ENCODE results near the gene THRAP3.

The THRAP3 gene

DNA sequence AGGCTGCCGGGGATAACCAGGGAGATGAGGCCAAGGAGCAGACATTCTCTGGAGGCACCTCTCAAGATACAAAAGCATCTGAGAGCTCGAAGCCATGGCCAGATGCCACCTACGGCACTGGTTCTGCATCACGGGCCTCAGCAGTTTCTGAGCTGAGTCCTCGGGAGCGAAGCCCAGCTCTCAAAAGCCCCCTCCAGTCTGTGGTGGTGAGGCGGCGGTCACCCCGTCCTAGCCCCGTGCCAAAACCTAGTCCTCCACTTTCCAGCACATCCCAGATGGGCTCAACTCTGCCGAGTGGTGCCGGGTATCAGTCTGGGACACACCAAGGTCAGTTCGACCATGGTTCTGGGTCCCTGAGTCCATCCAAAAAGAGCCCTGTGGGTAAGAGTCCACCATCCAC, 62.6 kb downstream of the THRAP3 start:
- no peak overlapping the region for H3K27ac ChIP-seq (ENCODE audit: low read depth, low read length)
- peaks cover 71% of the 10 kb centered on the region for H3K36me3 ChIP-seq (ENCODE audit: insufficient read depth, low read length)
- H3K9ac ChIP-seq (ENCODE audit: low read length) = no peak overlapping the region
- H3K27me3 ChIP-seq (ENCODE audit: control insufficient read depth in 1 of 2, insufficient read depth in 2 of 2, low read length in 2 of 2) = no peaks in the 10 kb centered on the region
- H3K4me1 ChIP-seq (ENCODE audit: insufficient read depth, low read length) = peaks cover 27% of the 10 kb centered on the region
- no peaks in the 10 kb centered on the region for H3K9me3 ChIP-seq (ENCODE audit: low read length)
- no peak overlapping the region for H3K4me3 ChIP-seq (ENCODE audit: low read depth in 1 of 2, low read length in 2 of 2)

DNA sequence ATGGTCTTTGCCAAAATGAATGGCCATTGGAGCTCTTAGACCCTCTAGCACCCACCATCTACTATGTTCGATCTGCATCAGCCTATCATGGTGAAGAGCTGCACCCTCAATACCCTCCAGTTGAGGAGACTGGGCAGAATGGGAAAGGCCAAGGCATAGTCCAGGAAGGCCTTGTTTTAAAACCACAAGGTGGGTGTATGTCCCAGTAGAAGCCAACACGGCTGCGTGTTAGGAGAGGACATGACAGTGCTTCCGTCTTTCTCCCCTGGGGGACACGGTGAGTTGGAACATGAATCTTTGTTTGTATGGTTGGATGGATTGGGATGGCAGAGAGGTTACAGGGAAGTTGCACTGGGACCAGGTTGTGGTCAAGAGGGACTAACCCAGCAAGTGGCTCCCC, 63.4 kb downstream of the THRAP3 start:
- Histone ChIP-seq H3K27me3 (ENCODE audit: control insufficient read depth in 1 of 2, insufficient read depth in 2 of 2, low read length in 2 of 2) (no peaks in the 10 kb centered on the region), H3K27ac (ENCODE audit: low read depth, low read length) (no peak overlapping the region), H3K9ac (ENCODE audit: low read length) (no peak overlapping the region), H3K36me3 (ENCODE audit: insufficient read depth, low read length) (peaks cover 76% of the 10 kb centered on the region), H3K9me3 (ENCODE audit: low read length) (no peaks in the 10 kb centered on the region), H3K4me1 (ENCODE audit: insufficient read depth, low read length) (peaks cover 27% of the 10 kb centered on the region), H3K4me3 (ENCODE audit: low read depth in 1 of 2, low read length in 2 of 2) (no peak overlapping the region)

DNA sequence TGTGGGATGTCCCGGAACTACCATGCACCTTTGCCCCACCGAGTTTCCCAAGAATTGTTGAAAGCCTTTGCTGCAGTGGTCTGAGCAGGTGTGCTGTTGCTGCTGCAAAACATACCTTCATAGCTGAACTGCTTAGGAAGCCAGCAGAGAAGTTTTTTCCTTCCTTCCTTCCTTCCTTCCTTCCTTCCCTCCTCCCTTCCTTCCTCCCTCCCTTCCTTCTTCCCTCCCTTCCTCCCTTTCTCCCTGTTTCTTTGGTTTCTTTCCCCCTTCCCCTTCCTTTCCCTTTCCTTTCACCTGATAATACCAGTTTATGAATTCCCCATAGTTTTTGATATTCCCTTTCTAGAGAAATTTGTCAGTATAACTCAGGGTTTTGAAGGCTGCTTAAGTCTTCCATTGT, 71.1 kb downstream of the THRAP3 start:
- Histone ChIP-seq H3K27me3 (ENCODE audit: control insufficient read depth in 1 of 2, insufficient read depth in 2 of 2, low read length in 2 of 2) (no peaks in the 10 kb centered on the region), H3K9ac (ENCODE audit: low read length) (no peak overlapping the region), H3K27ac (ENCODE audit: low read depth, low read length) (no peak overlapping the region), H3K9me3 (ENCODE audit: low read length) (no peaks in the 10 kb centered on the region), H3K4me3 (ENCODE audit: low read depth in 1 of 2, low read length in 2 of 2) (no peak overlapping the region), H3K4me1 (ENCODE audit: insufficient read depth, low read length) (no peaks in the 10 kb centered on the region), H3K36me3 (ENCODE audit: insufficient read depth, low read length) (peaks cover 92% of the 10 kb centered on the region)

DNA sequence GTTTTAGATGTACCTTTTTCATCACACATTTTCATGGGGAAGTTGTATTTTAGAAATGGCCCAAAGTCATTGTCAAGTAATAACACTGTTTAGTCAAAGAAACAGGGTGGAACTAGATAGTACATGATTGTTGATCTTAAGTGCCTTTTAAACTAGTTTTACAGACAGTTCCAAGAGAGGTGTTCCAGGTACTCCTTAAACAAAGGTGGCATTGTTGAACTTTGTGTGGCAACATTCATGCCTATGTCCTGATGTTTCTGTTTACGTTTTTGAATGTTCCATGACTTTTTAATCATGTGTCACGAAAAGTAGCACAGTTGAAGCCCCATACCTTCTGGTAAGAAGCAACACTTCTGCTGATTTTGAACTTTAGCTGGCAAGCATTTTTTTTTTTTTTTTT, 72.8 kb downstream of the THRAP3 start:
- H3K4me3 ChIP-seq (ENCODE audit: low read depth in 1 of 2, low read length in 2 of 2) = no peak overlapping the region

DNA sequence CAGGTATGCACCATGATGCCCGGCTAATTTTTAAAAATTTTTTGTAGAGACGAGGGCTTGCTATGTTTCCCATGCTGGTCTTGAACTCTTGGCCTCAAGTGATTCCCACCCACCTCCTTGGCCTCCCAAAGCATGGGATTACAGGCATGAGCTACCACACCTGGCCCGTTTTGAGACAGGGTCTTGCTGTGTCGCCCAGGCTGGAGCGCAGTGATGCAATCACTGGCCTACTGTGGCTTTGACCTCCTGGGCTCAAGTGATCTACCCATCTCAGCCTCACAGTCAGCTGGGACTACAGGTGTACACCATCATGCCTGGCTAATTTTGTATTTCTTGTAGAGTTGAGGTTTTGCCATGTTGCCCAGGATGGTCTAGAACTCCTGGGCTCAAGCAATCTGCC, 74.4 kb downstream of the THRAP3 start:
- H3K9me3 ChIP-seq (ENCODE audit: low read length) = no peaks in the 10 kb centered on the region
- H3K27ac ChIP-seq (ENCODE audit: low read depth, low read length) = no peak overlapping the region
- no peaks in the 10 kb centered on the region for H3K4me1 ChIP-seq (ENCODE audit: insufficient read depth, low read length)

More for the DNA sequence above, 72.8 kb downstream of the THRAP3 start:
- Histone ChIP-seq H3K27me3 (ENCODE audit: control insufficient read depth in 1 of 2, insufficient read depth in 2 of 2, low read length in 2 of 2) (no peaks in the 10 kb centered on the region), H3K4me1 (ENCODE audit: insufficient read depth, low read length) (no peaks in the 10 kb centered on the region), H3K27ac (ENCODE audit: low read depth, low read length) (no peak overlapping the region), H3K9me3 (ENCODE audit: low read length) (no peaks in the 10 kb centered on the region), H3K9ac (ENCODE audit: low read length) (no peak overlapping the region), H3K36me3 (ENCODE audit: insufficient read depth, low read length) (peaks cover 92% of the 10 kb centered on the region)

DNA sequence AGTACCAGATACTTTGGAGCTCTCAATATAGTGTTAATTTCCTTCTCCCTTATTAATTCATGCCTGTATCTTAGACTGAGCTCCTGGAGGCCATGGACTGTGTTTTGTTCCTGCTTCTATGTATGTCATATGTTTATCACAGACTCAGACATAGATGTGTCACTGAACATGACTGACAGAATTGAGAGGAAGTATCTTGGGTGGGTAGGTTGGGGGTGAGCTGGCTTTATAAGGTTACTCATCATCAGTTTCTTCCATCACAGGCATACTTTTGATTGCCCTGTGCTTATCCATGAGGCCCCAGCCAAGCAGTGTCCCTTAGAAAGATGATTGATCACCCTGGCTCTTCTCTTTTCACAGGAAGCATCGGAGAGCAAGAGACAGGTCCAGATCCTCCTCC, 76.3 kb downstream of the THRAP3 start:
- H3K36me3 ChIP-seq (ENCODE audit: insufficient read depth, low read length) = peaks cover 77% of the 10 kb centered on the region
- no peak overlapping the region for H3K9ac ChIP-seq (ENCODE audit: low read length)
- no peaks in the 10 kb centered on the region for H3K9me3 ChIP-seq (ENCODE audit: low read length)
- no peaks in the 10 kb centered on the region for H3K4me1 ChIP-seq (ENCODE audit: insufficient read depth, low read length)
- no peak overlapping the region for H3K4me3 ChIP-seq (ENCODE audit: low read depth in 1 of 2, low read length in 2 of 2)
- no peaks in the 10 kb centered on the region for H3K27me3 ChIP-seq (ENCODE audit: control insufficient read depth in 1 of 2, insufficient read depth in 2 of 2, low read length in 2 of 2)
- no peak overlapping the region for H3K27ac ChIP-seq (ENCODE audit: low read depth, low read length)

More for the DNA sequence above, 74.4 kb downstream of the THRAP3 start:
- Histone ChIP-seq H3K36me3 (ENCODE audit: insufficient read depth, low read length) (peaks cover 90% of the 10 kb centered on the region), H3K27me3 (ENCODE audit: control insufficient read depth in 1 of 2, insufficient read depth in 2 of 2, low read length in 2 of 2) (no peaks in the 10 kb centered on the region), H3K4me3 (ENCODE audit: low read depth in 1 of 2, low read length in 2 of 2) (no peak overlapping the region), H3K9ac (ENCODE audit: low read length) (no peak overlapping the region)

DNA sequence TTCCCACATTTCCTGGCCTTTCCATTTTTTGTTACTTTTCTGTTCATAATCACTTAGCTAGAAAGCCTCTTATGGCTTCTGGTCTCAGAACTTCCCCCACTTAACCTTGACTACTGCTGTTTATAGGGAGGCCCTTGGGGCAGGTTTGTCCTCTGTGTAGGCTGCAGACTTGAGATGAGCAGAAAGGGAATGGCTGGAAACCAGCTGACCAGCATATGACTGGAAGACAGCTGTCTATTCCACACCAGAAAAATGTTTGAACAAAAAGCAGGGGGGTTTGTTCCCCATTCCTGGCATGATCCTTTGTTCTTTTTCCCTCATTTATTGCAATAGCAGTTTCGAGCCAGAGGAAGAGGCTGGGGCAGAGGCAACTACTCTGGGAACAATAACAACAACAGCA, 77.0 kb downstream of the THRAP3 start:
- H3K9ac ChIP-seq (ENCODE audit: low read length) = no peak overlapping the region
- H3K4me1 ChIP-seq (ENCODE audit: insufficient read depth, low read length) = no peaks in the 10 kb centered on the region
- peaks cover 74% of the 10 kb centered on the region for H3K36me3 ChIP-seq (ENCODE audit: insufficient read depth, low read length)
- no peak overlapping the region for H3K4me3 ChIP-seq (ENCODE audit: low read depth in 1 of 2, low read length in 2 of 2)
- no peaks in the 10 kb centered on the region for H3K9me3 ChIP-seq (ENCODE audit: low read length)
- no peaks in the 10 kb centered on the region for H3K27me3 ChIP-seq (ENCODE audit: control insufficient read depth in 1 of 2, insufficient read depth in 2 of 2, low read length in 2 of 2)
- H3K27ac ChIP-seq (ENCODE audit: low read depth, low read length) = no peak overlapping the region

DNA sequence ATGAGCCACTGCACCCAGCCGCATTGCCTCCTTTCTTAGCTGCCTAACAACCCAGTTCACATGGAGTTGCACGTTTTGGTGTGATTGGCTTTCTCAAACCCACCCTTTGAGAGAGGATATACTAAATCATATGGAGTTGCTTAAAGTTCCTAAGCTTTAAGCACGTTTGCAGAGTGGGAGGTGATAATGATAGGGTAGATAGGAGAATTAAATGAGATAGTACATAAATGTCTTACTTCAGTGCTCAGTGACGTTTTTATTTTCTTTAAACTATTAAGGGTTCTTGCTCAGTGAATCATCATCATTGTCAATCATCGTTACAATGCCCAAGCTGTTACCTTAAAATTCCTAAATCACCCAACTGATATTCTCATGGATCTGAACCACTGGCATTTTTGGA, 79.0 kb downstream of the THRAP3 start:
- H3K4me3 ChIP-seq (ENCODE audit: low read depth in 1 of 2, low read length in 2 of 2) = no peak overlapping the region
- H3K27me3 ChIP-seq (ENCODE audit: control insufficient read depth in 1 of 2, insufficient read depth in 2 of 2, low read length in 2 of 2) = no peaks in the 10 kb centered on the region
- no peak overlapping the region for H3K9ac ChIP-seq (ENCODE audit: low read length)
- H3K9me3 ChIP-seq (ENCODE audit: low read length) = no peaks in the 10 kb centered on the region
- peaks cover 7% of the 10 kb centered on the region for H3K4me1 ChIP-seq (ENCODE audit: insufficient read depth, low read length)
- H3K27ac ChIP-seq (ENCODE audit: low read depth, low read length) = no peak overlapping the region
- peaks cover 54% of the 10 kb centered on the region for H3K36me3 ChIP-seq (ENCODE audit: insufficient read depth, low read length)

DNA sequence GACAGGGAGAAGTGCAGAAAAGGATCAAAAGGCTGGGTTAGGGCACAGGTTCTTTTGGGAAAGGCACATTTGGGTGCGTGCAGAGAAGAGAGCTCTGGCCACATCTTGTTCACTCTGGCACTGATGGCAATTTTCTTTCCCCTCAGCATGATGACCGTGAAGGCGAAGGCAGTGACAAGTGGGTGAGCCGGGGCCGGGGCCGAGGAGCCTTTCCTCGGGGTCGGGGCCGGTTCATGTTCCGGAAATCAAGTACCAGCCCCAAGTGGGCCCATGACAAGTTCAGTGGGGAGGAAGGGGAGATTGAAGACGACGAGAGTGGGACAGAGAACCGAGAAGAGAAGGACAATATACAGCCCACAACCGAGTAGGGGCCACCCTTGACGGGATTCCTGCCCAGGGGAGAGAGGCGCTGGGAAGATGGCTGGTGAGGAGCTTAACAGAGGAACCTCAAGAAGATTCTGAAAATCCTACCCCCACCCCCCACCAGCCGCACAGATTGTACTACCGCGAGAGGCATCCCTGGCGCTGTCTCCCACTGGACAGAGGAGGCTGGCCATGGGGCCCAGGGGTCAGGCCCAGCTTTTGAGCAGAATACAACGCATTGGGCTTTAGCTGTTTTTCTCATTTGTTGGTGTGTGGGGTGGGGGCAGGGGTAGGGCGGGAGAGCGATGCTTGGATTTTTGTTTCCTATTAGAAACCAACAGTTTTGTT, 79.6 kb downstream of the THRAP3 start:
- H3K27me3 ChIP-seq (ENCODE audit: control insufficient read depth in 1 of 2, insufficient read depth in 2 of 2, low read length in 2 of 2) = no peaks in the 10 kb centered on the region
- H3K9me3 ChIP-seq (ENCODE audit: low read length) = no peaks in the 10 kb centered on the region
- H3K36me3 ChIP-seq (ENCODE audit: insufficient read depth, low read length) = peaks cover 49% of the 10 kb centered on the region
- no peak overlapping the region for H3K4me3 ChIP-seq (ENCODE audit: low read depth in 1 of 2, low read length in 2 of 2)
- no peak overlapping the region for H3K27ac ChIP-seq (ENCODE audit: low read depth, low read length)
- H3K9ac ChIP-seq (ENCODE audit: low read length) = no peak overlapping the region
- peaks cover 7% of the 10 kb centered on the region for H3K4me1 ChIP-seq (ENCODE audit: insufficient read depth, low read length)

DNA sequence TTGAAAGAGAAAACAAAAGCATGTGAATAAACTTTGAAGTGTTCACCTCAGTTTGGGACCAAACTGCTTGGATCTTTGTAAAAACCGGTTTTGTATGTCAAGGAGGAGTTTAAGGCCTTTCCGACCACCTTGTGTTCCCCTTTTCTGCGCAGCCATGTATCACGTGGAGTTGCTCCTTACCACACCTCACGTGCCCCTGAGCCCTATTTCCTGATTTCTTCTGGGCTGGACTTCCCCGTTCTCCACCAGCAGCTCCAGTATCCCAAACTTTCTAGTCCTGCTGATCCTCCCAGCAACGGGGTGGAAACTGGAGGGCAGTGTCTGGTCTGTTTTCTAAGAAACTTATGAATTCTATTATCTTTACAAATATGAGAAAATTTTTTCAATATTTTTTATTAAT, 80.3 kb downstream of the THRAP3 start:
- Histone ChIP-seq H3K27me3 (ENCODE audit: control insufficient read depth in 1 of 2, insufficient read depth in 2 of 2, low read length in 2 of 2) (no peaks in the 10 kb centered on the region), H3K9me3 (ENCODE audit: low read length) (no peaks in the 10 kb centered on the region), H3K27ac (ENCODE audit: low read depth, low read length) (no peak overlapping the region), H3K4me3 (ENCODE audit: low read depth in 1 of 2, low read length in 2 of 2) (no peak overlapping the region), H3K9ac (ENCODE audit: low read length) (no peak overlapping the region), H3K36me3 (ENCODE audit: insufficient read depth, low read length) (peaks cover 42% of the 10 kb centered on the region), H3K4me1 (ENCODE audit: insufficient read depth, low read length) (peaks cover 7% of the 10 kb centered on the region)

DNA sequence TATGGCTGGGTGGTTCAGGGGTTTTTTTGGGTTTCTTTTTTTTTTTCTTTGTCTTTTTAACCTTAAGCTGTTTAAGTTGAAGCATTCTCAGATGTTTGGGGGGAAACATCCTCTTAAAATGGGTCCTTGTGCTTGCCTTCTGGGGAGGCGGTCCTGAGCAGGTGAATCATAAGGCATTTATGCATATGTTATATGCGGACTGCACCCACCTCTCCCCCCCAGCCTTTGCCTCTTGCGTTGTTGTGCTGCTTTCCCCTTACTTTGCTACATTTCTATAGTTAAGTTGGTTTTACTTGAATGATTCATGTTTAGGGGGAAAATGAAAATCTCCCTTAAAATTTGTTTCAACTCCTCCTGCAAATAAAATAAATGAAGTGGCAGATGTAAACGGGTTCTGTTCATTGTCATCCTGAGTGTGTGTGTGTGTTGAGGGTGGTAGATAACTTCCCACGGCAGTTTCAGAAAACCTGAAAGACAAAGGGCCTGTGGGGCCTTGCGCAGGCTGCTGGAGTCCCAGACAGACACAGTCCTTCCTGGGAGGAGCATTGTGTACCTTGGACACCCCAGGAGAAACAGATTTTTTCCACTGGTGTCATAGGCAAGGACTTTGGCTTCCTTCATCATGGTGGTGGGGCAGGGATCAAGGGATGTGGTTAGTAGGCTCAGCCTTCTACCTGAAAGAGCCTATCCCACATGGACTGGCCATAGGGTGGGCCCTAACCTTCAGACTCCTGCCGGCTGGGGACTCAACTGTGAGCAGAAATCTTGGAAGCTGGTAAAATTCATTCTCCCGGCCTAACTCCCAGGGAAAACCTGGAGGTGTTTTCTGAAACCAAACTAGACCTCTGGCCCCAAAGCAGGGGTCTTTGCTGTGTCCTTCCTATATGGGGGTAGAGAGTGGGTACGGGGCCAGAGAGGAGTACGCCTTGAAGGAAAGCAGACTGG, 81.0 kb downstream of the THRAP3 start:
- no peaks in the 10 kb centered on the region for H3K9me3 ChIP-seq (ENCODE audit: low read length)
- H3K36me3 ChIP-seq (ENCODE audit: insufficient read depth, low read length) = peaks cover 34% of the 10 kb centered on the region
- H3K27me3 ChIP-seq (ENCODE audit: control insufficient read depth in 1 of 2, insufficient read depth in 2 of 2, low read length in 2 of 2) = no peaks in the 10 kb centered on the region
- no peak overlapping the region for H3K27ac ChIP-seq (ENCODE audit: low read depth, low read length)
- no peak overlapping the region for H3K9ac ChIP-seq (ENCODE audit: low read length)
- H3K4me1 ChIP-seq (ENCODE audit: insufficient read depth, low read length) = peaks cover 7% of the 10 kb centered on the region
- H3K4me3 ChIP-seq (ENCODE audit: low read depth in 1 of 2, low read length in 2 of 2) = no peak overlapping the region

Data from muscle layer of colon (tissue), 2 donors.